Panc1 (cell line): Measurements from ENCODE around the gene ANO4.

Experiments
- POLR2AphosphoS5 ChIP-seq: IDR thresholded peaks from 2 replicates; pipeline ENCODE4 v1.6.1; 2012; ENCODE audit warnings: mild to moderate bottlenecking, low read depth, low read length, moderate library complexity
- SIN3A ChIP-seq: IDR thresholded peaks from 2 replicates; pipeline ENCODE4 v1.6.1; 2012; ENCODE audit warnings: low read depth, mild to moderate bottlenecking, low read length, moderate library complexity, borderline replicate concordance; ENCODE audit not compliant: insufficient read depth
- TCF7L2 ChIP-seq: IDR thresholded peaks from 2 replicates; pipeline ENCODE4 v1.6.1; 2011; ENCODE audit warnings: mild to moderate bottlenecking, low read depth, low read length, inconsistent platforms
- TF ChIP-seq, protein P1 (sequence below), 2 experiments: IDR thresholded peaks; 2 replicates each; pipeline ENCODE4 v1.6.1; 2011 to 2012; ENCODE audit warnings: low read depth in 2 of 2, control low read depth in 1 of 2, low read length in 1 of 2, mild to moderate bottlenecking in 1 of 2, moderate library complexity in 1 of 2; ENCODE audit not compliant: insufficient read depth in 1 of 2
- TF ChIP-seq, protein P2 (sequence below): fragments of 450-650 bp; IDR thresholded peaks from 2 replicates; pipeline ENCODE4 v1.5.1; 2017; ENCODE audit warnings: mild to moderate bottlenecking

DNA sequence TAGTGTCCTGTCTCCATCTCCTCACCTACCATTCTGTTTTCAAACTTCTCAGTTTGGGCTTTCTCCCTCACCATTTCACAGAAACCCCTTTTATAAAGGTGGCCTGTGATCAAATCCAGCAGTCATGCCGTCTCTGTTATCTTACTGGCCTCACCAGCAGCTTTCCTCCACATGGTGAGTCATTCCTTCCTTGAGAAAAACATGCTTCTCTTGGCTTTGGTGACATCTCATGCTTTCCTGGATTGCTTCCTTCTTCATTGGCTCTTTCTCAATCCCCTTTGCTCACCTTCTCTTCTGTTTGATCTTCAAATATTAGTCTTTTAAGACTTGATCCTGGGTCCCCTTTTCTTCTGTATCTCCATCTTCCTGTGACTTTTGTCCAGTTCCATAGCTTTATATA is 164.9 kb downstream of the ANO4 start:
- TF ChIP-seq, protein P1, sequence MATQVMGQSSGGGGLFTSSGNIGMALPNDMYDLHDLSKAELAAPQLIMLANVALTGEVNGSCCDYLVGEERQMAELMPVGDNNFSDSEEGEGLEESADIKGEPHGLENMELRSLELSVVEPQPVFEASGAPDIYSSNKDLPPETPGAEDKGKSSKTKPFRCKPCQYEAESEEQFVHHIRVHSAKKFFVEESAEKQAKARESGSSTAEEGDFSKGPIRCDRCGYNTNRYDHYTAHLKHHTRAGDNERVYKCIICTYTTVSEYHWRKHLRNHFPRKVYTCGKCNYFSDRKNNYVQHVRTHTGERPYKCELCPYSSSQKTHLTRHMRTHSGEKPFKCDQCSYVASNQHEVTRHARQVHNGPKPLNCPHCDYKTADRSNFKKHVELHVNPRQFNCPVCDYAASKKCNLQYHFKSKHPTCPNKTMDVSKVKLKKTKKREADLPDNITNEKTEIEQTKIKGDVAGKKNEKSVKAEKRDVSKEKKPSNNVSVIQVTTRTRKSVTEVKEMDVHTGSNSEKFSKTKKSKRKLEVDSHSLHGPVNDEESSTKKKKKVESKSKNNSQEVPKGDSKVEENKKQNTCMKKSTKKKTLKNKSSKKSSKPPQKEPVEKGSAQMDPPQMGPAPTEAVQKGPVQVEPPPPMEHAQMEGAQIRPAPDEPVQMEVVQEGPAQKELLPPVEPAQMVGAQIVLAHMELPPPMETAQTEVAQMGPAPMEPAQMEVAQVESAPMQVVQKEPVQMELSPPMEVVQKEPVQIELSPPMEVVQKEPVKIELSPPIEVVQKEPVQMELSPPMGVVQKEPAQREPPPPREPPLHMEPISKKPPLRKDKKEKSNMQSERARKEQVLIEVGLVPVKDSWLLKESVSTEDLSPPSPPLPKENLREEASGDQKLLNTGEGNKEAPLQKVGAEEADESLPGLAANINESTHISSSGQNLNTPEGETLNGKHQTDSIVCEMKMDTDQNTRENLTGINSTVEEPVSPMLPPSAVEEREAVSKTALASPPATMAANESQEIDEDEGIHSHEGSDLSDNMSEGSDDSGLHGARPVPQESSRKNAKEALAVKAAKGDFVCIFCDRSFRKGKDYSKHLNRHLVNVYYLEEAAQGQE (IDR thresholded peaks at IDR 0.05; ENCODE audit: insufficient read depth in 1 of 2, low read depth in 2 of 2, low read length in 1 of 2): no peak
- TF ChIP-seq POLR2AphosphoS5 (no peak), TCF7L2 (no peak), SIN3A (no peak)
- TF ChIP-seq, protein P2, sequence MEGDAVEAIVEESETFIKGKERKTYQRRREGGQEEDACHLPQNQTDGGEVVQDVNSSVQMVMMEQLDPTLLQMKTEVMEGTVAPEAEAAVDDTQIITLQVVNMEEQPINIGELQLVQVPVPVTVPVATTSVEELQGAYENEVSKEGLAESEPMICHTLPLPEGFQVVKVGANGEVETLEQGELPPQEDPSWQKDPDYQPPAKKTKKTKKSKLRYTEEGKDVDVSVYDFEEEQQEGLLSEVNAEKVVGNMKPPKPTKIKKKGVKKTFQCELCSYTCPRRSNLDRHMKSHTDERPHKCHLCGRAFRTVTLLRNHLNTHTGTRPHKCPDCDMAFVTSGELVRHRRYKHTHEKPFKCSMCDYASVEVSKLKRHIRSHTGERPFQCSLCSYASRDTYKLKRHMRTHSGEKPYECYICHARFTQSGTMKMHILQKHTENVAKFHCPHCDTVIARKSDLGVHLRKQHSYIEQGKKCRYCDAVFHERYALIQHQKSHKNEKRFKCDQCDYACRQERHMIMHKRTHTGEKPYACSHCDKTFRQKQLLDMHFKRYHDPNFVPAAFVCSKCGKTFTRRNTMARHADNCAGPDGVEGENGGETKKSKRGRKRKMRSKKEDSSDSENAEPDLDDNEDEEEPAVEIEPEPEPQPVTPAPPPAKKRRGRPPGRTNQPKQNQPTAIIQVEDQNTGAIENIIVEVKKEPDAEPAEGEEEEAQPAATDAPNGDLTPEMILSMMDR: no peak
